Stimulated activated CD4-positive, alpha-beta T cell treated with anti-CD3 and anti-CD28 coated beads, Interleukin-1b, Interleukin-23, amount 100 ng/mL, for 24 hours (primary cell): ENCODE data around the gene COL9A2.

Experiments
- DNase-seq, 4 experiments: peaks; one replicate each; pipeline ENCODE4 v3.0.0-alpha.2; 2020; ENCODE audit warnings: low read depth in 4 of 4, low spot score in 1 of 4

The COL9A2 gene

DNA sequence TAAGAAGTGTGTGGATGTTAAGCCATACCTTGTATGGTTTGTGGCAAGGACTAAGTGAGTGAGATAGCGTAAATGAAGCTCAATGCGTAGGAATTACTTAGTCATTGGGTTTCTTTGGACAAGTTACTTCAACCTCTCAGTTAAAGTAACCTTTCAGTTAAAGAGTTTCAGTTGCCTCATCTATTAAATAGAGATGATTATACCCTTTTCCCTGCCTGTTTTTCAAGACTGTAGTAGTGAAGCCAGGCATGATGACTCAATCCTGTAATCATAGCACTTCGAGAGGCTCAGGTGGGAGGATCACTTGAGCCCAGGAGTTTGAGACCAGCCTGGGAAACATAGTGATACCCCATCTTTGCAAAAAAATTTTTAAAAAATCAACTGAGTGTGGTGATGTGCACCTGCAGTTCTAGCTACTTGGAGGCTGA lies 52.7 kb downstream of the COL9A2 start:
- DNase-seq, result no peak

DNA sequence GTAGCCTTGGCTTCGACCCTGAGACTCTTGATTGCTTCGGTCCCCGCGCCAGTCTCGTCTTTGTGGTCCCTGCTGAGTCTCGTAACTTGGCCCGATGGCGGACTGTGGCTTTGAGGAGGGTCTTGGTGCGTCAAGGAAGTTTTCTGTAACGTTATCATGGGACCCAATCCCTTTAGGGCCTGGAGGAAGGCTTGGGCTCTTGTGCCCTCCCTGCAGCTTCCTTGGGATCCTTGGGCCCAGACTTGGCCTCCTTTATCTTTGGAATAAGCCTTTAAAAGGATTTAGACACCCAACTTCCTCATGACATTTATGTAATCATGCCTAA lies 58.7 kb downstream of the COL9A2 start:
- no peak for DNase-seq

DNA sequence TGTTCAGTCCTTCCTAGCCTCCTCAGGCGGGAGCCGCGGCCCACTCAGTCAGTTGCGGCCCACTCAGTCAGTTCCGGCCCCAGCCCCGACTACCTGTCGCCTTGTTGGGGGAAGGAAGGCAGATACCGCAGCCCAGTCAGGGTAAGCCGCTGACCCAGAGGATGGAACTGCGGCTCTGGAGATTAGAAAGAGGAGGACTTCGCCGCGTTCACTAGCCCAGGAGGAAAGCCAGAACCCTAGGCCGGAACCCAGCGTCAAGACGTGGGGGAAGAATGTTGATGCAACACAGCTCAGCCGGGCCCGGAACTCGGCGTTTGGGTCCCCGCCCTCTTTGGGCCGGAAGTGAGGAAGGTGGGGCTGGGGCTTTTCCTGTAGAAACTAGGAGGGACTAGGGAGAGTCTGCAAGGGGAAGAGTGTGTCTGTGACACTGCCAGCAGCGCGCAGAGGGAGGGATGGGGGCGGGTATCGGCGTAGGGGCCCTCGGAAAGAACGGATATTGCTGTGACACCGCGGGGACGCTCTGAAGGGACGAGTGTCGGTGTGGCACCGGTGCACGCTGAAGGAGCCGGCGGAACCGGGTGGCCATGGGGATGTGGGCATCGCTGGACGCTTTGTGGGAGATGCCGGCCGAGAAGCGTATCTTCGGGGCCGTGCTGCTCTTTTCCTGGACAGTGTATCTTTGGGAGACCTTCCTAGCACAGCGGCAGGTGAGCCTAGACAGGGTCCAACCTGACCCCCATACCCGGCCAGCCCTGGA lies 59.2 kb downstream of the COL9A2 start, which contains the start of gene ZMPSTE24:
Gene ZMPSTE24 (plus strand): TSS at position 549 of the 757 bp plus-strand sequence. CDS start 36 bp downstream, at position 585.
- peak; percentile 78 to 94 (median 89) for DNase-seq

DNA sequence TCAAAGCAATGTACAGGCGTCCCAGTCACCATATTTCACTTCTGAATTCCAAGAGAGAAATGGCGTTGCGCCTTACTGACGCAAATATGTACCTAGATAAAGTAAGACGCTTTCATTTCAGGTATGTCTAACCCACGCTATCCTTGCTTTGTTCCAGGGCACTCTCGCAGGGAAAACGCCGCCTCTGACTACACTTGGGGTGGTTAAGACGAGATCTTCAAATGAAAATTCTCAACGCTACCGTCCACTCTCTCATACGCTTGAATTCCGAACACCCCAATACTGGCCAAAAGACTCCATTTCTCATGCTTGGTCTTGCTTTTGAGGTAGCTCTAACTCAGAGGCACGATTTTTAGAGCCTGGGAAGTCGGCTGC lies 59.8 kb downstream of the COL9A2 start:
- DNase-seq, result no peak

DNA sequence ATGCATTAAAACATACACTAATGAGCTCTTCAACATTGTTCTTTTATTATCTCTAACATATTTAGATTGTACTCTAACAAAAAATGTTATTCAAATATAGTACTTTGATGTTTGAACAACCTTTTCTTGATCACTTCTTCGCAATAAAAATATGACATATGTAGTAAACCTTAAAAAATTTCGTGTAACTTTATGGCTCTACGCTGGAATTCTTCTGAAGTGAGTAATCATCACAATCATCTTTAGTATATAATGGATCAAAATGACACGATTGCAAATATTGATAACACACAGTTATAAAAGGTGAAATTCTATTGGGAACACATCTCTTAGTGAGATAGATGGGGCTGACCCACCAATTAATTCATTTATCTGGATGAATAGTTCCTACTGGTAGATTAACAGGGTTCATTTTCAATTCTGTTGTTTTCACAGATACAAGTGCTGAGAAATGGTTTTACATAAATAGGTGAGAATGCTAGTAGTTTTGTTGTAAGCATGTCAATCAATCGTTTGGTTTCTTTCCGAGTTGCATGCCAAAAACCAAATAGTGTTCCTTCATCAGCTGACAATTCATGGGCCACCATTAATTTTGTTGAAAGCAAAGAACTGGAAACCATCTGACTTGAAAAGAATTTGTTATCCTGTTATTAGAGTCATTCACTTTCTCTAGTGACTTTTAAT lies 60.5 kb downstream of the COL9A2 start:
- DNase-seq, result no peak

DNA sequence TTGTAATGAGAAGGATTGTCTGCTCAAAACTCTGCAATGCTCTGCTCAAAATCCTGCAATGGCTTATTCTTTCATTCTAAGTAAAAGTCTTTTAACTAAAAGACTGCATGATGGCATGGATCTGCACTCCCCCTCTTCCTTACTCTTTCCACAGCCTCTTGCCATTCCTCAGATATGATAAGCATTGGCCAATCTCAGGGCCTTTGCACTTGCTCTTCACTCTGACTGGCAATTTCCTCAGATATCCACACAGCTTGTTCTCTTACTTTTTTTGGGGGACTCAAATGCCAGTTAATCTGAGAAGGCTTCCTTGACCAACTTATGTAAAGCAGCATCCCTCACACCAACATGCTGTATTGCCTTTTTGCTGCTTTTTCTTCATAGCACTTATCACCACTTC lies 61.9 kb downstream of the COL9A2 start:
- DNase-seq, result no peak

DNA sequence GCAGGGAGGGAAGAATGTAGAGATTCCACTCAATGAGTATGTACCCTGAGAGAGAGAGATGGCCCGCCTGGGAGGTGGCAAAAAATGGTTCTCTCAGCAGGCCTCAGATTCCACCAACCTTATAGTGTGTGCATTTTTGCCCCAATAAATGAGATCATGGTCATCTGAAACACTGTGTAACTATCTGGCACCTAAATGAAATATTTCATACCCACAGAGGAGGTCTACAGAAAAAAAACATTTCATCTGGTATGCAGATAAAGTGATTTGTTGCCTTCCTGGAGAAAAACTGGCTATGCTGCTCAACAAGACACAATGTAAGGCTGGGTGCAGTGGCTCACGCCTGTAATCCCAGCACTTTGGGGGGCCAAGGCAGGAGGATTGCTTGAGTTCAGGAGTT lies 64.5 kb downstream of the COL9A2 start:
- DNase-seq, result no peak

DNA sequence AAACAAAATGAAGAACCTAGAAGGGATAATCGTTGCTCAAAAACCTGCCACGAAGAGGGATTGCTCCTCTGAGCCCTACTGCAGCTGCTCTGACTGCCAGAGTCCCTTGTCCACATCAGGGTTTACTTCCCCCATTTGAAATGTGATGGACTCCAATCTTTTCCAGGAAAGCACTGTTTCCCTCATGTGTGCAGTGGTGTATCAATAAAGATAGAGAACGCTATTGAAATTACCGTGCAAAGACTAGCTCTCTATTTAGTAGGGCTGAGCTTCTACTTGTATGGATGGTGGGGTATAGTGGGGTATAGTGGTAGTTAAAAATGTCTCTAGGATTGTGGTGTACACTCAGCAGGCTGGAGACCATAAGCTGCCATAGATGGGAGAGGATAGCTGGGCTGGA lies 65.6 kb downstream of the COL9A2 start:
- DNase-seq, result no peak
